ENCODE results near the gene TK2.

Gene TK2

DNA sequence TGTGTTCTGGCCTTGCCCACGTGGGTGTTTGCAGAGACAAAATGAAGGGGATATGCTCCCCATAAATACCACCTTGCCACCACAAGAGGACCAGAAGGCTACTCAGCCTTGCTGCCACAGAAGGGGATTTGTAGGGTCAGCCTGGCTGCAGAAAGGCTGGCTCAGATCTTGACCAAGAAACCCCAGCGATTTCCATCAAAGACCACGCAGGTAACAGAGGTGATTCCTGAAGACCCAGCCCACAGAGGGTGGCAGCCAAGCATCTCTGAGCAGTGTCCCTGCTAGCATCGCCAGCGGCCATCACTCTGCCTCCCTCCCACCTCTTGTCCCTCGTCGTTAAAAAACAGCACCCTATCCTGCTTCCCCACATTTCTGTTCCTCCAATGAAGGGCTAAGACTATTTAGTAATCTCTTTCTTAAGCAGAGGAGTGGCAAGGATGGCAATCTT lies 68.0 kb downstream of the TK2 start:
- no peak for DNase-seq (ENCODE audit: low read depth)

DNA sequence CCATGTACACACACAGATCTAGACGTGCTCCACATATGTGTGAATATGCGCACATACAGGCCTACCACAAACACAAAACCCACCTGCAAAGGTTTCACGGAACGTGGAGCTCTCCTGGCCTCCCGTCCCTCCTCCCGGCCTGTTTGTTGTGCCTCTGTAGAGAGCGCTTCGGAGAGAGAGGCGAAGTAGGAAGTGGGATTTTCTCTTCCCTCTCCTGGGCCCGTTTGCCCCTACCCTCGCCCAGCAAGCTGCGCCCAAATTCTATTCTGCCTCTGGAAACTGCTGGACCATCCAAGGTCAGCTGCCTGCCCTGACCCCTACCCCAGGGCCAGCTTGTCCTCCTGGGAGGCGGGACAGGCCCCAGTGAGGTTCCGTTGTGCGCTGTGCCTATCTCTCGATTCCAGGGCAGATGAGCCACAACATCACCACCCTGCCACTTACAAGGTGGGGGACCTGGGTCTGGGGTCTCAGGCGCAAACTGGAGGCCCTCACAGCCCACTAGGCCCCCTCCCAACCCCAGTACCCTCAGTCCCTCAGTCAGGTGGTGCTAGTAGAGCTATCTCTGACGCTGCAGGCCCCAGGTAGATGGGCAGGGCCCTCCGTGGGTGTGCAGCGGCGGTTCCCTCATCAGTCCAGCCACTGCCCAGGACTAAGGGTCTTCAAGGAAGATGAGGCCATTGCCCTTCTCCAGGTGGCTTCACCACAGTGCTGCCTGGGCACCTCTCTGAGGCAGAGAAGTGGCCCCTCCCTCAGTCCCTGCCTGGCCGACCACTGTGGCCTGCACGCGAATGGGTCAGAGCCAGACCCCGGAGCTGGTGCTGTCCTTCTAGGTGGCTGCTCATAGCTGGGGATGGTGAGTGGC lies 68.6 kb downstream of the TK2 start:
- no peak for DNase-seq (ENCODE audit: low read depth)

DNA sequence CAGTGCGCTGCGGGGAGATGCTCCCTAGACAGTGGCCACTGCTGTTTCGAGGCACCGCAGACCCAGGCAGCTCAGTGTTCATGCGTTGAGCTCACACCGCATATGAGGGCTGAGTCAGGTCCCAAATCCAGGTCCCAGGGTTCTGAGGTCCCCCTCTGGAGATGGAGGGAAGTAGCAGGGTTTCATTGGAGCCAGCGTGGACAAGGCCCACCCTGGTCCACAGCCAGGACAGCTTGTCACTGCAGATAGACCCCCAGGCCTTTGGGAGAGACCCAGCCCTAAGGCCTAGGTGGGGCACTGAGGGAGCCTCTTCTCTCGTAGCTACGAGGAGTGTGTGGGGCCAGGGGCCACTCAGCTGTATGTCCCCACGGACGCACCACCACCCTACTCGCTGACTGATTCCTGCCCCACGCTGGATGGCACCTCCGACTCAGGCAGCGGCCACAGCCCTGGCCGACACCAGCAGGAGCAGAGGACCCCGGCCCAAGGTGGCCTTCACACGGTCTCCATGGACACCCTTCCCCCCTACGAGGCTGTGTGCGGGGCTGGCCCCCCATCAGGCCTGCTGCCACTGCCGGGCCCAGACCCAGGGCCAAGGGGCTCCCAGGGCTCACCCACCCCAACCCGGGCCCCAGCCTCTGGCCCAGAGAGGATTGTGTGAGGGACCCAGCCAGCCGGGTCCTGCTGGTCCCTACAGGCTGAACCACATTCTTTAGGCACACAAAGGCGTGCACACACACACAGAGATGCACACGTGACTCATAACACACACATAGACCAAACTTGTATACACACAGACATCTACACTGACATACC lies 69.4 kb downstream of the TK2 start:
- no peak for DNase-seq (ENCODE audit: low read depth)

DNA sequence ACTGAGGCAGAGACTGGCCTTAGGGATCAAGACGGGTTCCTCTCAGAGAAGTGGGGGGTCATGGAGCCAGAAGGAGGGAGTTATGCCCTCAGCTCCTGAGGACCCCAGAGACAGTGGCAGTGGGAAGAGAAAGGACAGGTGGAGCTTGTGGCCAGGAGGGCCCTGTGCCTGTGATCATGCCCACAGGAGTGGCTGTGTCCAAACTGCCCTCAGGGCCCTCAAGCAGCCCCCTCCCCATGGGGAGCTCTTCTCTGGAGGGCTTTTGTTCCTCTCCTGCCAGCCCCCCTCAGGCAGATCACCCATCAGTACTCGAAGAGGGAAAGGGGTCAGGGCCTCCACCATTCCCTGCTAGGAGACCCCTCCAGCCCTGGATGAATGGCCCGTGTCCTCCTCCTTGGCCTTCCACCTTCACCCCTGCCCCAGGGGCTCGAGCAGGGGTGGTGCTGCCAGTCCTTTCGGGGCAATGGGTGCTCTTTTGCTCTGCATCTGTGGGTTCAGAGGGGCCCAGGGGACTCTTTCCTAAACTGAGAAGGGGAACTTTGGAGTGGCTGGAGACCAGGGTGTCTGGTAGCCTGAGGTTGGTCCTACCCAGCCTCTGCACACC lies 70.2 kb downstream of the TK2 start:
- no peak for DNase-seq (ENCODE audit: low read depth)

DNA sequence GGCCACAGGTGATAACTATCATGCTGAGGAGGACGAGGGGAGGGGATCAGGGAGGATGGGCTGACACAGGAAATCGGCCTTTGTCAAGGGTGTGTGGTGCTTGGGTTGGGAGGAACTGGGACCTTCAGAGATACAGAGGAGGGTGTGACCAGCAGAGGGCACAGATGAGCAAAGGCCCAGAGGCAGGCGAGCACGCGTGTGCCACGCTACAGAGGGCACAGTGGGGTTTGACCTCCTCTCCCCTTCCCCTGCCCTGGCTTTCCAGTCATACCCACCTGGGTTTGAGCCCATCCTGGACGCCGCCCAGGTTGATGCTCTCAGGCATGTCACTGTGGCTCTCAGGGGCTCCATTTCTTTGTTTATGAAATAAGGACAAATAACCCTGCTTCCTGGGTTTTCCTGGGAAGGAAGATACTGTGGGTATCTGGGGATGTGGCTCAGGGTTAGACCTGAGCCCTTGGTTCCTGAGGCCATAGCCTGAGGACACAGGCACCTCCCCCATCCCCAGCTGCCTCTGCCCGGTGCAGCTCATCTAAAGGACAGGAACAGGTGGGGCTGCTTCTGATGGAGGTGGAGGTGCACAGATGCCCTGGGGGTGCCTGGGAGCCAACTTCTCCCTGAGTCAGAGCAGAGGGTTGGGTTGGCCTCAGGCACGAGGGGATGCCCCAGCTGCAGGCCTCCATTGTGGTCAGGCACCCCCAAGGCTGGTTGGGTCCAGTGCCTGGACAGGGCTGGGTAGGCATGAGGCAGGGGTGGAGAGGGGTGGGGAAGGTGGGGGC lies 71.0 kb downstream of the TK2 start:
- DNase-seq (ENCODE audit: low read depth): peak; percentile 78

DNA sequence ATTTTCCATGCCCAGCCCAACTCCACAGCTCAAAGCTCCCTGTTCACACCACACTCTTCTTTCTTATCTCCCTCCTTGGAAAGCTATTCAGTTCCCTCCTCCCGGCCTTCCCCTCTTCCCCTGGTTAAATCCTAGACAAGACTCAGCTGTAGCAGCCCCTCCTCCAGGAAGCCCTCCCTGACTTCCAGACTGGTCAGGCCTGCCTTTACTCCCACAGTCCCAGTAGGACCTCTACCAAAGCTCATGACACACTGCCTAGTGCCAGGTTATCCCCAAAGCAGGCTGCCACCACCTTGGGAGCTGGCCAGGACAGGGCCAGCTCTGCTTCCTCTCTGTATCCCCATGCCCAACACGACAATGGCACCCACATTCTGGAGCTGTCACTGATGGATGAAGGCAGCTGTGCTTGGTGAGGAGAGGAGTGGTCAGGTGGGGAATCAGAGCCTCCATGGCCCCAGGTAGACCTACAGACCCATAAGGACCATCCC lies 72.8 kb downstream of the TK2 start:
- no peak for DNase-seq (ENCODE audit: low read depth)

DNA sequence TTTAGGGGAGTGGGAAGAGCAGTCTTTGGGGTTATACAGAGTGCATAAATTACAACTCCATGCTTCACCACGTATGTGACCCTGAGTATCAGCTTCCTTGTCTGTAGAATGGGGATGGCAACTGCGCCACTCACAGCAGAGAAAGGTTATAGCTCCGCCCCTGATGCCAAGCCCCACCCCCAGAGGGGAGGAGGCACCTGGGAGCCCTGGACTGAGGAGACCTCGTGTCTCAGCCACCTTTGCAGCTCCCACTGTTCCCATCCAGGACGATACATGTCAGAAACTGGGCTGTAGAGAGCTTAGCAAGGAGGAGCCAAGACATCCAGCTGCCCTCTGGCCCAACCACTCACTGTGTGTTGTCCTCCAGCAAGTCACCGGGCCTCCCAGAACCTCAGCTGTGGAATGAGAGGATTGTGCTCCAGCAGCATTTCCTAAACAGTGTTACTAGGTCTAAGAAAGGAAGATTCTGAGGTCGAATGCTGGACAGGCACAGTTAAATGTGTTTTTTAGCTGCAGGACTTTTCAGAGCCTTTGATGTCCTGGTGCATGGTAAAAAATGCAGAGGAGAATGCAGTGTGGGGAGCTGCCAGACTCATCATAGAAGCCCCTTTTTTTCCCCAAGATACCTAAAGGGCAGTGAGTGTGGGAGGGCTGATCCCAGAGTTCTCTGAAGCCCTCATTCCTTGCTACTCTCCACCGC lies 73.4 kb downstream of the TK2 start:
- DNase-seq (ENCODE audit: low read depth): peak; percentile 24

DNA sequence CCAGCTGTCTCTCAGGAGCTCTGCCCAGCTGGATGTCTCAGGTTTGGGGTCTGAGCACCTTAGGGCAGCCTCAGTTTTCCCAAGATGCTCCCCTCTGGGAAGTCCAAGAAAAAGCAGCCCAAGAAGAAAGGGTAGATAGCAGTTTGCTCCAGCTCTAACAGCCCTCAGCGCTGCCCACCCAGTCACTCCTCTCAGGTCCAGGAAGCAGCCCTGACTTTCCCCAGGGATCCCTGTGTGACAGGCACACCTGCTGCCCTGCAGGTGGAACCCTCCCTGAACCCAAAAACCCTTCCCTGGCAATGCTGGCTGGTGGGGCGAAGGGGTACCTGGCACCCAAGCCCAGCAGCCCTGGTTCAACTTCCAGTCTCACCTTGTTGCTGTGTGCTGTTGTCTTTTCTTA lies 74.7 kb downstream of the TK2 start:
- DNase-seq (ENCODE audit: low read depth): no peak

DNA sequence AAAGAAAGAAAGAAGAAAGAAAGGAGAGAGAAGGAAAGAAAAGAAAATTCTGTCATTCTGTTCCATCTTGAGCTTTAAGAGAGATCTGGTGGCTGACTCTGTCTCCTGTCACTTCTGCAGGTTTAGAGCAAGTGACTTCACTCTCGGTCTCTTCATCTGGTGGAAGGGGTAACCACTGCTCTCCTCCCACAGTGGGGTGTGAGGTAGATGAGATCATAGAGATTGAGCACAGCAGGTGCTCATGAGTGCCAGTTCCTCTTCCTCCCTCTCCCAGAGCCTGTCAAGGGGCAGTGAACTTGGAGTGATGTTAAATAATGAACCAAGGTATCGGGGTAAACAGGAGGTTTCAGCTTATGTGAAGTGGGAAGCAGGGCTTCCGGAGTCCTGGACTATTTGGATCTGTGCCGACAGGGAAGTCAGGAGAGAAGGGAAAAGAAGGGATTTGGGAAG lies 75.1 kb downstream of the TK2 start:
- peak; percentile 56 for DNase-seq (ENCODE audit: low read depth)

DNA sequence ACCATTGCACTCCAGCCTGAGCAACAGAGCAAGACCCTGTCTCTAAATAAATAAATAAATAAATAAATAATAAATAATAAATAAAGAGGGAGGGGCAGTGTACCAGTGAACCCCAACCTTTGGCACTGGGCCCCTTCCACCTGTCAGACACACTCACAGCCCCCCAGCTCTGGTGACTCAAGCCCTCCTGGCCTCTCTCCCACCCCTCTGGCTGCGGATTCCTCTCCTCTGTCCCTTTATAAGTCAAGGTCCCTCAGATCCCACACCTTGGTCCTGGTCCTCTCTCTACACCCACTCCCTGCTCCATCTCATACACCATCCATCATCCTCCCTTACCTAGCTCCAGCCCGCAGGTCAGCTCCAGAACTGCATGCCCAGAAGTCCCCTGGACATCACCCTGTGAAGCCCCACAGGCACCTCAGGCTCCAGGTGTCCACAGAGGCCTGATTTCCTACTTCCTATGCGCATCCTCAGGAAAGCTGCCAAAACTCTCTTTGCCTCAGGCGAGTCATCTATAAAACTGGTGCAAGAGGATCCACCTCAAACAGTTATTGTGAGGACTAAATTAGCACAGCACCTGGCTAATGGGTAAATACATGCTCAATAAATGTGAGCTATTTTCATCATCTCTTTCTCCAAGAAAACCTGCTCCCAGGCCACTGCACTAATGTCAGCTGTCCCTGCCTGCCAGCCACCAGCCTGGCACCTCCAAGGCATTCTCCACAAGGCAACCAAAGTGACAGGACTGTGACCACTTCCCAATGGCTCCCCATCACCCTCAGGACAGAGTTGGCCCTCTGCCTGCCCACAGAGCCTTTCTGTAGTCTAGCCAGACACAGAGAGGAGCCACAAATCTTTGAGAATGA lies 76.0 kb downstream of the TK2 start:
- DNase-seq (ENCODE audit: low read depth): no peak

DNA sequence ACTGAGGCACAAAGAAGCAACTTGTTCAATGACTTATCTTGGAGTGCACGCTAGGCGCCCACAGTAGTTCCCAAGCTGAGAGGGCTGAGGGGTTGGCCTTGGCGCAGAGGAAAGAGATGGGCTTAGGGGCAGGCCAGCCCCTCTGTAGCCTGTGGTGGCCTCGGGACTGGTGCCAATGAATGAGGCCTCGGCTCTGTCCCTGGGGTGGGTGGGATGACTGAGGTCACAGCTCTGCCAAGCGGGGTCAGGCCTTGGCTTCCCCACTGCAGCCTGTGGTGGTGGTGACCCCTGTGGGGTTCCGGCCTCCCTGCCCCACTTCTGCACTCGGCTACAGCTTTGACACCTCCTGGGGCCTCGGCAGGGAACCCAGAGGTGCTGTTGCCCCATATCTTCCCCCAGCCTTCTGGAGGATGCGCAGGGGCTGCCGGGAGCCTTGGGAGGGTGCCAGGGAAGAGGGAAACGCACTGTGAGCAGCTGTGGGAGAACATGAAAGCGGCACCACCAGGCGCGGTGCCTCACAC lies 76.8 kb downstream of the TK2 start:
- no peak for DNase-seq (ENCODE audit: low read depth)

DNA sequence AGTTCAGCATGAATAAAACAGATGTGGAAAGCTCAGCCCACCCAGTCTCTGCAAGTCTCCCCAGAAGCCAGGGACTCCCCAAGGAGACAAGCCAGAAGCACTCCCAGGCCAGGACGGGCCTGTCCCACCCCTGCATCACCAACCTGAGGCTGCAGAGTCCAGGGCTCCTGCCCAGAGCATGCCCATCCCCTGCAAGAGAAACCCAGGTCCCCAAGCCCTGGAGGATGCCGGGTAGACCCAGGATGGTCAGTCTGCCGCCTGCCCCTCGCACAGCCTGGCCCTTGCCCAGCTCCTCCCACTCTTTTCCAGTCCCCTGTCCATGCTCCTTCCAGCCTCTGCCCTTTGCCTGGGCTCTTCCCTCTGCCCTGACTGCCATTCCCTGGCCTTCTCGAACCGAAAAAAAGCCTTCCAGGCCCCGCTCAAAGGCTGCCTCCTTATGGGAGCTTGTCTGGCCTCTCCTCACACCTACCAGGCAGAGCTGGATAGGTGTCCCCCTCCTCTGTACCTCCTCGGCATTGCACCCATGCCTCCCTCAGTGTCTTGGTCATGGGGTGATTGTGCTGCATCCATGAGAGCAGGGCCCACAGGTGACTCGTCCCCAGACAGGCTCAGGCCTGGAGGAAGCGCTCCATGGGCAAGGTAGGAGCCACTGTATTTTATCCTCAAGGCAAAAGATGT lies 78.1 kb downstream of the TK2 start:
- no peak for DNase-seq (ENCODE audit: low read depth)

DNA sequence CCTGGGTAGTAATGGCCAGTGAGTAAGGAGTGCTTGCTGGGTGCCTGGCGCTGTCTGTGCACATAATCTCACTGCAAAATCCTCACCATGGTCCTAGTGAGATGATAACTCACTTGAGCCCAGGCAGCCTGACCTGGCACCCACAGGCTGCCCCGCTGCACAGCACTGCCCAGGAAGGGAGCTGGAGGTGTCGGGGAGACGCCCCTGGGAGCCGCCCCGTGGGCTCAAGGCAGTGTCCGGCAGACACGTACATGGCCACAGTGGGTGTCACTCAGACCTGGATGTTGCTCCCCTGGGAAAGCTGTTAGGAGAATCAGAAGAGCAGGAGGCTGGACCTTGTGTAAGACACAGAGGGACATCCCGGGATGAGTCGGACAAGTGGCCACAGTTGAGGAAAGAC lies 78.7 kb downstream of the TK2 start:
- DNase-seq (ENCODE audit: low read depth): no peak

DNA sequence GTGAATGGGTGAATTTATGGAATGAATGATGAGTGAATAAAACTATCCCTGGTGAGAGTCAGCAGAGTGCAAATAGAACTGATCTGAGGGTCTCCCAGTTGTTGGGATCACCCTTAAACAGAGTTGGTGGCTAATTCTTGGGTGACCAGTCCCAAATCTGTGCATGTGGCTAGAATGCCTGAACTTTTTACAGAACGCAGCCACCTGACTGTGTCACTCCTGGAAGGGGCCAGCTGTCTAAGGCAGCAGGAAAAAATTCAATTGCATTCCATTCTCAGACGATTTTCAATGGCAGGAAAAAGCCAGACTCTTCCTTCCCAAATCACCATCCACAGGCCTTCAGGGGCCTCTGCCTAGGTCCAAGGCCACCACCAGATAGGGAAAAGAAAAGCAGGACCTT lies 79.4 kb downstream of the TK2 start:
- DNase-seq (ENCODE audit: low read depth): no peak

DNA sequence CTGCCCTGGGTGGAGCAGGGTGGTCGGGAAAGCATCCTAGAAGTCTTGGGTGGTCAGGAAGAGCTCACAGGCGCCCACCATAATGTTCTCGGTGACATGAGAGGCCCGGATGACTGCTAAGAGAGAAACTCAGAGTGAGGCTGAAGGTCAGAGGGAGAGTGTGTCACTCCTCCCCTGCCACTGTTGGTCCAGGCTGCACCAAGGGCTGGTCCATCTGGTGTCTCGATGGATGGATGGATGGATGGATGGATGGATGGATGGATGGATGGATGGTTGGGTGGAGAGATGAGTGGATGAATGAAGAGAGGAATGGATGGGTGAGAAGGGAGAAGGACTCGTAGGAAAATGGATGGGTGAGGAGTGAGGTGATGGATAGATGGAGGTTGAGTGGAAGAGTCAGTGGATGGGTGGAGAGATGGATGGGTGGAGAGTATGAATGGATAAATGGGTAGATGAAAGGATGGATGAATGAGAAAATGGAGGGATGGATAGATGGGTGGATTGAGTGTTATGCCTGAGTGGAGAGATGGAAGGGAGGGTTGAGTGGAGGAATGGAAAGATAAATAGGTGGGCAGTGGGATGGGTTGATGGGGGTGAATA lies 79.9 kb downstream of the TK2 start:
- DNase-seq (ENCODE audit: low read depth): no peak

DNA sequence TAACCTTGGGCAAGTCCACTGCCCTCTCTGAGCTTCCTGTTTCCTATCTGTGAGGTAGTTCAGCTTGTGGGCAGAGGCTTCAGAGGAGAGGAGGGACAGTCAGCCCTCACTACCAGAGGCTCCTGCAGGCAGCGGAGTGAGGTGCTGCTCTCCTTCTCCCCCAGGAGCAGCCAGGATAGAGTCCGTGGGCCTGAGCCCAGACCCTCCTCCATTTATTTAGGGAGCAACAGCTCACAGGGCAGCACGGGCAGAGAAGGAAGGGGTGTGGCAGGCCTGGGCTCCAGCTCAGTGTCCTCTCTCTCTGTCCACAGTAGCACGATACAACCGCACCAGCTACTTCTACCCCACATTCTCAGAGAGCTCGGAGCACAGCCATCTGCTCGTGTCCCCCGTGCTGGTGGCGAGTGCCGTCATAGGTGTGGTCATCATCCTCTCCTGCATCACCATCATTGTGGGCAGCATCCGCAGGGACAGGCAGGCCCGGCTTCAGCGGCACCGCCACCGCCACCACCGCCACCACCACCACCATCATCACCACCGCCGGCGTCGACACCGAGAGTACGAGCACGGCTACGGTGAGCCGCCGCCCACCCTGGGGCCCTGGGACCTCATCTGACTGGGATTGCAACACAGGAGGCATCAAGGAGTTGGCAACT lies 80.5 kb downstream of the TK2 start:
- no peak for DNase-seq (ENCODE audit: low read depth)

DNA sequence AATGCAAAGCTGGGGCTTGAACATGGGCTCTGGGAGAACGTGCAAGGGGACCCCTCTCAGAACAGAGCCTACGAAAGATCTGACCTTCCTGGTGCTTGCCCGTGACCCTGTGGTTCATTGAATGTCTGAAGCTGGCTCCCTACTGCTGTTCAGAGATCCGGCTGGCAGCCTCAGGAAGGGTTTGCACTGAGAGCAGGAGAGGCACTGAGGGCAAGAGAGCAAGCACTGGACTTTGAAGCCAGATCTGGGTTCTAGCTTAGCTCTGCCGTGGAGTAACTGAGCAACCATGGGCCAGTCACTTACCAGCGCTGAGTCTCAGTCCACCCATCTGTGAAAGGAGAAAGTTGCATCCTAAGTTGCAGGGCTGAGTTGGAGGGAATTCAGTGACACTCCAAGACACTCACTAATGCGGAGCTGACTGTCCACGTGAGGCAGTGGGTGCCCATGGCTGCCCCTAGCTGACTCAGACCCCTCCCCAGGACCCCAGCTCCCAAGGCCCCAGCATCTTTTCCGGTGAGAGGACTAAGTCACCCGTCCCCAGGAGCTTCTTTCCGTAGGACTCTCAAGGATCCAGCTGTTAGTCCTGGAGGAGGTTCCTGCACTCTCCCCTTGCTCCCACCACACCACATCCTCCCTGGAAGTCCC lies 81.5 kb downstream of the TK2 start:
- DNase-seq (ENCODE audit: low read depth): no peak

DNA sequence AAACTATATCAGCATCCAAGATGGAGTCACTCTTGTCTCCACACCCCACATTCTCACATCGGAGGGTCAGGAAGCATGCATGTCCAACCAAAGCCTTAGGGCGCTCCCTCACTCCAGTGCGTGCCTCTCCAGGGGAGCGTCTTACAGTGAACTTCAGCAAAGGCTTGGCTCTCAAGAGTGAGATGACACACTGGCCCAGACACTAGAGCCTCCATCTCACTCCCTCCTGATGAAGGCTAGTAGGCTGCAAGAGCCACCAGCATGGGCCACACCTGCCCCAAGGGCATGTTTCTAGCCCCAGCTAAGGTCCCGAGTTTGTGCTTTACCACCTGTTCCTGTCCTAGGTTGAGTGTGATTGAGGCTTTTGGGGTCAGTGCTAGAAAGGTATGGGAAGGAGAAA lies 82.3 kb downstream of the TK2 start:
- no peak for DNase-seq (ENCODE audit: low read depth)

All from activated T-cell treated with anti-CD3 and anti-CD28 coated beads for 24 hours (primary cell).